ENCODE results near the gene CSMD2. TPM values are rescaled to one million over a fixed set of nuclear protein-coding genes. Genes with fewer than 3 reads are reported as not detected.

The CSMD2 gene
- total RNA-seq, 2 experiments from 2014 or later, result not detected

DNA sequence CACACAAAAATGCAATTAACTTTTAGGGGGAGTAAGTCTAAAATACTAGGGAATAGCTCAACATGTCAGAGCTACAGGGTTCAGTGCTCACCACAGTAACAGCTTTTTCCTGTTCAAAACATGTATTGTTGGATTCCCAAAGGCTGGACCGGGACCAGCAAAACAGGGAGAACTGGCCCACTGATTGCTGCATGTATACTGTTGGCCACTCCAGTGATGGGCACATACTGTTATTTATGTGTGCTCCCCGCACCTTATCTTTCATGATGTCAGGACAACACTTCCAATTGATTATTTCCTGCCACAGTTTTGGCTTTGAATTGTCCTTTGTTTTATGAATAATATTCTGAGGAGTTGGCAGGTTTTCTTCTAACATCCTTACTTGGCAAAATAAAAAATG is 250.5 kb downstream of the CSMD2 start:
- Histone ChIP-seq H3K9me3 (ENCODE audit: control insufficient read depth in 1 of 2, insufficient read depth in 1 of 2, low read length in 2 of 2) (no peaks in the 10 kb centered on the region), H3K36me3 (ENCODE audit: insufficient read depth, low read length) (no peaks in the 10 kb centered on the region), H3K4me1 (ENCODE audit: insufficient read depth, low read length) (no peaks in the 10 kb centered on the region), H3K27me3 (ENCODE audit: control insufficient read depth in 1 of 2, insufficient read depth in 2 of 2, low read length in 2 of 2) (no peaks in the 10 kb centered on the region), H3K4me3 (ENCODE audit: low read length) (no peak overlapping the region), H3K27ac (ENCODE audit: low read depth in 1 of 2, low read length in 2 of 2) (no peak overlapping the region)
- H3K27me3 Mint-ChIP-seq, result peaks cover 53% of the 10 kb centered on the region
- intact Hi-C loops (cut with DNase I, micrococcal nuclease), result no loop called here
- no peaks in the 10 kb centered on the region for H3K36me3 Mint-ChIP-seq (ENCODE audit: low read depth)
- no peak for DNase-seq
- H3K4me1 Mint-ChIP-seq (ENCODE audit: low read depth), result no peaks in the 10 kb centered on the region
- no peak for ATAC-seq (ENCODE audit: poor library complexity)
- no peaks in the 10 kb centered on the region for H3K9me3 Mint-ChIP-seq
- no peak for TF ChIP-seq CTCF (IDR thresholded peaks at IDR 0.05)
- H3K27ac Mint-ChIP-seq, result no peak overlapping the region
- ChIA-PET CTCF (no interaction called here), POLR2A (no interaction called here)
- no peak overlapping the region for H3K4me3 Mint-ChIP-seq

GRCh38 chr1:33908324-33908956 is 256.6 kb downstream of the CSMD2 start:
- no peaks in the 10 kb centered on the region for H3K9me3 Mint-ChIP-seq
- H3K36me3 Mint-ChIP-seq (ENCODE audit: low read depth), result no peaks in the 10 kb centered on the region
- no peak overlapping the region for H3K4me3 Mint-ChIP-seq
- no peaks in the 10 kb centered on the region for H3K9me3 ChIP-seq (ENCODE audit: control insufficient read depth in 1 of 2, insufficient read depth in 1 of 2, low read length in 2 of 2)
- H3K4me3 ChIP-seq (ENCODE audit: low read length), result no peak overlapping the region
- no peaks in the 10 kb centered on the region for H3K4me1 ChIP-seq (ENCODE audit: insufficient read depth, low read length)
- no peak overlapping the region for H3K27ac ChIP-seq (ENCODE audit: low read depth in 1 of 2, low read length in 2 of 2)
- no peak overlapping the region for H3K27ac Mint-ChIP-seq
- no peaks in the 10 kb centered on the region for H3K4me1 Mint-ChIP-seq (ENCODE audit: low read depth)
- peaks cover 53% of the 10 kb centered on the region for H3K27me3 Mint-ChIP-seq
- ChIA-PET POLR2A (no interaction called here), CTCF (no interaction called here)
- ATAC-seq (ENCODE audit: poor library complexity), result no peak
- TF ChIP-seq CTCF (IDR thresholded peaks at IDR 0.05), result no peak
- no peak for DNase-seq
- no peaks in the 10 kb centered on the region for H3K36me3 ChIP-seq (ENCODE audit: insufficient read depth, low read length)
- peaks cover 0 to 4% of the 10 kb centered on the region in 2 experiments for H3K27me3 ChIP-seq (ENCODE audit: control insufficient read depth in 1 of 2, insufficient read depth in 2 of 2, low read length in 2 of 2)
- intact Hi-C loops (cut with DNase I, micrococcal nuclease), result no loop called here

DNA sequence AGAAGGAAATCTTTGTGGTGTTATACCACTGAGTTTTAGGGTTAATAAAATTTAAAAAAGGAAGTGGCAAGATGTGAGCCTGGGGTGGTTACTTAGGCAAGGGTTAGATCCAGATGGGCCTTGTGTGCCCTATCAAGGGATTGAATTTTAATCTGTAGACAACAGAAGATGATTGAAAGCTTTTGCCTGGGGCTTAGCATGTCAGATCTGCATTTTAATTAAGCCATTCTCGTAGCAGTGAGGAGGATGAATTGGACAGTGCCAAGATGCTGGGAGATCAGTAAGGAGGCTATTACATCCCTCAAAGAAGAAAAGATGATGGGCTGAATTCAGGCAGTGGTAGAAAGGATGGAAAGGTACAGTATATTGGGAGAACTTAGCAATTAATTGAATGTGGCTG is 258.9 kb downstream of the CSMD2 start:
- ATAC-seq (ENCODE audit: poor library complexity), result no peak
- Mint-ChIP-seq H3K27ac (no peak overlapping the region), H3K4me3 (no peak overlapping the region), H3K4me1 (ENCODE audit: low read depth) (no peaks in the 10 kb centered on the region), H3K36me3 (ENCODE audit: low read depth) (no peaks in the 10 kb centered on the region), H3K27me3 (peaks cover 42% of the 10 kb centered on the region), H3K9me3 (no peaks in the 10 kb centered on the region)
- no peak for TF ChIP-seq CTCF (IDR thresholded peaks at IDR 0.05)
- no peaks in the 10 kb centered on the region for H3K4me1 ChIP-seq (ENCODE audit: insufficient read depth, low read length)
- H3K4me3 ChIP-seq (ENCODE audit: low read length), result no peak overlapping the region
- CTCF ChIA-PET, result no interaction called here
- peaks cover 6 to 8% of the 10 kb centered on the region in 2 experiments for H3K27me3 ChIP-seq (ENCODE audit: control insufficient read depth in 1 of 2, insufficient read depth in 2 of 2, low read length in 2 of 2)
- intact Hi-C loops (cut with DNase I, micrococcal nuclease), result no loop called here
- POLR2A ChIA-PET, result no interaction called here
- H3K27ac ChIP-seq (ENCODE audit: low read depth in 1 of 2, low read length in 2 of 2), result no peak overlapping the region
- H3K9me3 ChIP-seq (ENCODE audit: control insufficient read depth in 1 of 2, insufficient read depth in 1 of 2, low read length in 2 of 2), result no peaks in the 10 kb centered on the region
- DNase-seq, result no peak
- no peaks in the 10 kb centered on the region for H3K36me3 ChIP-seq (ENCODE audit: insufficient read depth, low read length)

All from CD4-positive, alpha-beta T cell (primary cell).